ENCODE measurements around the gene ASTL. TPM values are rescaled to one million over a fixed set of nuclear protein-coding genes. Genes with fewer than 3 reads are reported as not detected.
A peak's percentile ranks its signal among the peaks of the same experiment; 100 is the strongest.

The ASTL gene
- total and polyA plus RNA-seq, 2 of the 13 experiments (the other 11 are each of a cell fraction or from before 2014, with no cell fraction given): not detected

- TF ChIP-seq SIN3A (IDR thresholded peaks at IDR 0.05; ENCODE audit: borderline replicate concordance, low read depth, low read length): no peak
- TF ChIP-seq ZNF383 (CRISPR knock-in tag; IDR thresholded peaks at IDR 0.05; ENCODE audit: borderline replicate concordance): no peak
- no peak for TF ChIP-seq PTBP1 (IDR thresholded peaks at IDR 0.05; ENCODE audit: low read depth, low read length, poor library complexity, severe bottlenecking)
- peak; percentile 44; the same call in 1 of the 2 replicates for TF ChIP-seq KDM2A (CRISPR knock-in tag; IDR thresholded peaks at IDR 0.05; ENCODE audit: borderline replicate concordance, low read depth)
- no peak for TF ChIP-seq NR2F1 (CRISPR knock-in tag; IDR thresholded peaks at IDR 0.05)
- no peak; the same call in 1 of the 2 replicates for TF ChIP-seq SALL1 (CRISPR knock-in tag; IDR thresholded peaks at IDR 0.05)
- peak; percentile 59; the same call in 1 of the 2 replicates for TF ChIP-seq ZSCAN25 (CRISPR knock-in tag; IDR thresholded peaks at IDR 0.05)
- TF ChIP-seq ETV6 (CRISPR knock-in tag; conservative IDR thresholded peaks at IDR 0.05): no peak
- 0 out of 2 replicates have a peak, but pooled peaks have one; percentile 18 for TF ChIP-seq ZSCAN31 (CRISPR knock-in tag; IDR thresholded peaks at IDR 0.05; ENCODE audit: low read depth)
- TF ChIP-seq ZNF142 (CRISPR knock-in tag; IDR thresholded peaks at IDR 0.05): no peak
- no peak for TF ChIP-seq ZNF562 (CRISPR knock-in tag; IDR thresholded peaks at IDR 0.05; ENCODE audit: borderline replicate concordance)
- no peak for TF ChIP-seq FOSL1 (CRISPR knock-in tag; IDR thresholded peaks at IDR 0.05; ENCODE audit: borderline replicate concordance)
- peak; percentile 29; the same call in 1 of the 2 replicates for TF ChIP-seq TFE3 (CRISPR knock-in tag; IDR thresholded peaks at IDR 0.05)
- TF ChIP-seq ERF (CRISPR knock-in tag; IDR thresholded peaks at IDR 0.05): peak; percentile 42; the same call in 1 of the 2 replicates
- TF ChIP-seq ZFP37 (CRISPR knock-in tag; IDR thresholded peaks at IDR 0.05; ENCODE audit: borderline replicate concordance): no peak
- no peak for TF ChIP-seq ZNF24 (IDR thresholded peaks at IDR 0.05)
- no peak for TF ChIP-seq ZNF770 (CRISPR knock-in tag; IDR thresholded peaks at IDR 0.05)
- peak; percentile 30; the same call in 1 of the 2 replicates for TF ChIP-seq SAP130 (CRISPR knock-in tag; IDR thresholded peaks at IDR 0.05; ENCODE audit: low read depth)
- TF ChIP-seq IKZF1 (IDR thresholded peaks at IDR 0.05): no peak
- TF ChIP-seq ZNF282 (IDR thresholded peaks at IDR 0.05; ENCODE audit: partially characterized antibody): no peak
- 0 out of 2 replicates have a peak, but pooled peaks have one; percentile 15 for TF ChIP-seq NCOA2 (CRISPR knock-in tag; IDR thresholded peaks at IDR 0.05)
Observed at GRCh38 chr2:96174251-96175144, 36.2 kb upstream of the ASTL start (continued).
